HG03060 (cell line): ENCODE results near the gene KRTAP3-3.

Experiments
- ATAC-seq: cut with Tn5 transposase; IDR thresholded peaks from one replicate; pipeline ENCODE4 v1.9.1; 2021; ENCODE audit warnings: low read depth, moderate number of reproducible peaks; ENCODE audit not compliant: unreplicated experiment

Gene KRTAP3-3

GRCh38 chr17:40962059-40962561 lies 31.9 kb downstream of the KRTAP3-3 start:
- ATAC-seq, result no peak

DNA sequence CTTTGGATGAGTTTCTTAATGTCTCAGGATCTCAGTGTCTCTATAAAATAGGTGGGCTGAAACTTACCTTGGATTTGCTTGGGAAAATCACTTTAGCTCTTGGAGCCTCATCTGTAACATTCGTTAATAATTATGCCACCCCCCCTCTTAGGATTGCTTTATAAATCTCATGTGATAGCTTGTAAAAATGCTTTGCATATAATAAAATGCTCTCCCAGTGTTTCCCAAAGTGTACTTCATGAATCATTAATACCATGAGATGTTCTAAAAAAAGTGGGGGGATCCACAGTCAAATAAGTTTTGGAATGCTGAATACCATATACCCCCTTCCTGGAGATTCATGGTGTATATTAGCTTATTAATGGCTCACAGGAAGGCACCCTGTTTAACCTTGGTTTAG lies 32.4 kb downstream of the KRTAP3-3 start:
- no peak for ATAC-seq

DNA sequence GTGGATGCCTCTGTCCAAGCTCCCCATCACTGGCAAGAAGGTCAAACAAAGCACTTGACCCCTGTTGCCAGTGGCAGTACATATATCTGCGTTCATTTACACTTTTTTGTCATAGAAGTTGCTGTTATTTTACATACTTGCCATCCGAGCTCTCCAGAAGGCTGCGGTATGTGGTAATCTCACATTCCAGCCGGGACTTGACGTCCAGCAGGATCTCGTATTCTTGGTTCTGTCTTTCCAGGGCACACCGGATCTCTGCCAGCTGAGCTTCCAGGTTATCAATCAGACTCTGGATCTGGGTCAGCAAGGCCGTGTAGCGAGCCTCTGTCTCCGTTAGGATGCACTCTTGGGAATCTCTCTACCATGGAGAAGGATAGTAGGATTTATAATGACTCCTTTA lies 33.8 kb downstream of the KRTAP3-3 start:
- no peak for ATAC-seq

- no peak for ATAC-seq
Measured at GRCh38 chr17:40958086-40958953, 35.6 kb downstream of the KRTAP3-3 start.

DNA sequence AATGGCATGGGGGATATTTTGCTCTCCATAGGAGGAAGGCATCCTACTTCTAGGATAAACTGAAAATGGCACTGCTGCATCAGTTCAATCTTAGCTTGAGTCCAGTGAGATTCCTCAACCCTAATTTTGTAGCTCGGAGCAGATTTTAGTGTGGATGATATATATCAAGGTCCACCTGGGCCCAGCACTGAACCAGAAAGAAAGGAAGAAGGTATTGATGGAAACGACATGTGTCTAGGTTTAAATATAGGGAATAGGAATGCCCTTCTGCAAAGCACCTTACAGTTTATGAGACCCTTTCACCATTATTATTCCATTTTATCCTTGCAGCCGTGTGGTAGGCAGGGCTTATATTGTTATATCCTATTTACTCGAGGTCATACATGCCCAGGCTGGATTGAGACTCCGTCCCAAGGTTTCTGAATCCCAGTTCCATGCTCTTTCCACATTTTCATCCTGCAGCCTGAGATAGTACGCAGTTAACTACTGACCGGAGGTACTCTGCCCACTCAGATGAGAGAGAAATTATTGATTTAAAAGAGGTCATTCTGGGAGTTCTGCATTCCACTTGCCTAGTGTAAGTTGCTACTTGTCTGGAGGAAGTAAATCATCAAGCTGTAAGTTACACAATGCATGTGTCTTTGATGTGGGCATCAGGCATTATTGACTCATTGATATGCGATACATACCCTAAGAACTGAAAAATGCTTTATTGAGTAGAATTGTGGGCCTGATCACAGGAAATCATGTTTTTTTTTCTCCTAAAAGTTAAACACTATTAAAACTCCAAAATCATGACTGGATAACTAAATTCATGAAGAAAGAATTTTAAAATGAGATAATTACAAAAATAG lies 37.3 kb downstream of the KRTAP3-3 start:
- ATAC-seq, result no peak

DNA sequence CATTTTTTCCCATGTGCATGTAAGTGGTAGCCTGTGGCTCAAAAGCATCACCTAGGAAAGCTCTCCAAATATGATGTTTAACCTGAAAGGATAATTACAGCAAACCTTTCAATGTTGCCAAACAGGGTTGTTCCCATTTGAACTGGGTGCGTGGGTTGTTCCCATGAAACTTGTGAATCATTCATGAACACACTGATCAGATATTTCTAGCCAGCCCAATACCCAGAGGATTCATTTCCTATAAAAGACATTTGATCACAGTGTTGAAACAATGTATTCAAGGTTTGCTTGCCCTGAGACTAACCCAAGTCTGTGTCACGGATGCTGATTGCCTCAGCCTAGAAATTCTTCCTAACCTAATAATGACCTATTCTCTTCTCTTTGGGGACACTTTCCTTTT lies 40.1 kb downstream of the KRTAP3-3 start:
- ATAC-seq, result no peak

DNA sequence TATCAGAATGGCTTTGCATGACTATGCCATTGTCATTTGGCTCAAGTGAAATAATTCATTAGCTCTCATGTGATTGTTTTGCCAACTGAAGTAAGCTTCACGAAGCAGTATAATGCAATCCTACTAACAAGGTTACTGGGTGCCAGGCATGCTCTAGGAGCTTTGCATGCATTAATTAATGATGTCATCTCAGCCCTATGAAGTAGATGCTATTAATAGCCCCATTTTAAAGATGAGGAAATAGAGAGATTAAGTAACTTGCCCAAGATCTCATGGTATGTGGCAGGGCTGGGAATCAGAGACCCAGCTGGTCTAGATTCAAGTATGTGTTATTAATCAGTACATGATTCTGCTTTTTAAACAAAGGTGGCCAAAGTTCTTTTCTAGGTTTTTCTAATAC lies 41.3 kb downstream of the KRTAP3-3 start:
- no peak for ATAC-seq

- no peak for ATAC-seq
Measured at GRCh38 chr17:40952154-40952553, 41.8 kb downstream of the KRTAP3-3 start.

DNA sequence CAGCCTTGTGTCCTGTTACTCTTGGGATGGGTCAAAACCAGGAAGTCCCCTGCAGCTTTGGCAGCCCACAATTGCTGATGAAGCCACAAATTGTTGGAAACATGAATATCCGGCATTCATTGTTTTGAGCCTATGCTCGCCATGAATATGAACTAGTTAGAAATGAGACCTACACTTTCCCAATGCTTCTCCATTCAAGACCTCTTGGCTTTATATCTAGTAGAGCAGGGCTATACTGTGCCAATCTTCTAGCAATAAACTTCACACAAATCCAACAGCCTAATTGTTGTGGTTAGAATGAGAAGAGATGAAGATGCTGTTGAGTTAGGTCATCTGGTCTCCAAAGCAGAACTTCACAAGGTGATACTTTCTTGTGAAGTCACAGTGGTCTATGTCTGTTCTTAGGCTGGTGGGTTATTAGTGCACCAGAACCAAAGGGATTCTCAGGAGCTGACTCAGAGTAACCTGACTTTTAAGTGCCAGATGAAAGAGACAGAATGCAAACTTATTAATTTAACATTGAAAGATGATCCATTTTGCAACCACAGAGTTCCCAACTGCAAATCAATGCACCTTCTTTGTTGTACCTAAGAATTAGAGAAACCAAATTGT lies 42.8 kb downstream of the KRTAP3-3 start:
- no peak for ATAC-seq

- ATAC-seq, result no peak
Measured at GRCh38 chr17:40950176-40950575, 43.8 kb downstream of the KRTAP3-3 start.

- no peak for ATAC-seq
Measured at GRCh38 chr17:40949418-40949817, 44.5 kb downstream of the KRTAP3-3 start.

DNA sequence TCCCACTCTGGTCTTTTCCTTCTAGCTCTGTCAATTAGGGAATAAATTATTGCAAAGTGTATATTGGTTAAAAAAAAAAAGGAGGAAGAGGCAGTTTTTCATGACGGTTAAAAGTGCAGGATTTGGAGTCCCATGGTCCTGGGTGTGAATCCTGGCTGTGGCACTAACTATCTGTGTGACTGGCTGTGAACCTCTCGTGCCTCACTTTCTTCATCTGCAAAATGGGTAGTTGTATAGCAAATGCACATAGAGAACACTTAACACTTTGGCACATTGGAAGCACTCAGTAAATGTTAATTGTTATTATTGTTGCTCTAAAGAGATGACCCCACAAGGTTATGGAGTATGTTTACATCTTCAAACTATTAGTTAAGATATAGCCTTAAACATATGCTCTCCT lies 46.0 kb downstream of the KRTAP3-3 start:
- ATAC-seq, result no peak

GRCh38 chr17:40945414-40945813 lies 48.5 kb downstream of the KRTAP3-3 start:
- ATAC-seq, result no peak

DNA sequence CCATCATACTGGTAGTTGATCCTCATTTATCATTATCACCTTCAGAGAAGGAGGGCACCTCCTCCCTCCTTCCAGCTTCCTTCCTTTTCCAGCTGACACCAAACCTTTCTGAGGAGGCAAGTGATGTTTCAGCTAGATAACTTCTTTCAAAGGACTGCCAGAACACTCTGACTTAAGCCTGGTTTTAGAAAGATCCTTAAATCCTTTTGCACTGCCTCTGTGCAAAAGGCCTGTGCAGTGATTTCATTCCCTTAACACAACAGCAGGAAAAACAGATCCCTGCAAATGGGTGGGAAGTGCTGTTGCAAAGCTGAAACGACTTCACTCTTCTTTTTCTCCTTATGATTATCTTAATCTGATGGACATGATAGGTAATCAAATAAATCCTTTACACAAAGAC lies 49.4 kb downstream of the KRTAP3-3 start:
- no peak for ATAC-seq
